Stimulated activated CD4-positive, alpha-beta T cell treated with anti-CD3 and anti-CD28 coated beads, Interleukin-2, amount 100 ng/mL, for 4 hours (primary cell): ENCODE results near the gene CERS6.
"Not testable (repeated sequence)": the region's sequence is repeated elsewhere in the genome, so short reads cannot be mapped to it uniquely, and the experiment has no call there.

Experiments
- DNase-seq: peaks from one replicate; pipeline ENCODE4 v3.0.0-alpha.2; 2020; ENCODE audit warnings: low read depth

CERS6 gene

GRCh38 chr2:168455645-168456520 lies at the start of gene CERS6:
CERS6 (plus strand) TSS chr2:168456272; CDS start chr2:168456449, 177 bp downstream.
- peak; percentile 84 for DNase-seq

GRCh38 chr2:168412301-168412700 lies 43.8 kb upstream of the CERS6 start:
- DNase-seq, result not testable (repeated sequence)

GRCh38 chr2:168413101-168413500 lies 43.0 kb upstream of the CERS6 start:
- DNase-seq, result not testable (repeated sequence)

- no peak for DNase-seq
Measured at GRCh38 chr2:168416555-168416954, 39.5 kb upstream of the CERS6 start.

GRCh38 chr2:168422584-168422983 lies 33.5 kb upstream of the CERS6 start:
- DNase-seq, result no peak

- no peak for DNase-seq
Measured at GRCh38 chr2:168424112-168424951, 31.7 kb upstream of the CERS6 start.

GRCh38 chr2:168424971-168425370 lies 31.1 kb upstream of the CERS6 start:
- DNase-seq, result no peak

GRCh38 chr2:168426861-168427260 lies 29.2 kb upstream of the CERS6 start:
- DNase-seq, result no peak

GRCh38 chr2:168427451-168427850 lies 28.6 kb upstream of the CERS6 start:
- DNase-seq, result no peak

GRCh38 chr2:168428431-168428830 lies 27.6 kb upstream of the CERS6 start:
- no peak for DNase-seq

GRCh38 chr2:168429988-168430387 lies 26.1 kb upstream of the CERS6 start:
- no peak for DNase-seq

- DNase-seq, result no peak
Measured at GRCh38 chr2:168430431-168430830, 25.6 kb upstream of the CERS6 start.

GRCh38 chr2:168431301-168432024 lies 24.6 kb upstream of the CERS6 start:
- no peak for DNase-seq

GRCh38 chr2:168432100-168432499 lies 24.0 kb upstream of the CERS6 start:
- DNase-seq, result no peak

GRCh38 chr2:168432565-168433186 lies 23.4 kb upstream of the CERS6 start:
- no peak for DNase-seq

- no peak for DNase-seq
Measured at GRCh38 chr2:168433527-168433926, 22.5 kb upstream of the CERS6 start.

- no peak for DNase-seq
Measured at GRCh38 chr2:168434146-168434545, 21.9 kb upstream of the CERS6 start.

GRCh38 chr2:168436840-168437239 lies 19.2 kb upstream of the CERS6 start:
- no peak for DNase-seq

- DNase-seq, result no peak
Measured at GRCh38 chr2:168438553-168438952, 17.5 kb upstream of the CERS6 start.

- no peak for DNase-seq
Measured at GRCh38 chr2:168439536-168439935, 16.5 kb upstream of the CERS6 start.

- no peak for DNase-seq
Measured at GRCh38 chr2:168441214-168441872, 14.7 kb upstream of the CERS6 start.
